Stimulated activated effector memory CD8-positive, alpha-beta T cell treated with anti-CD3 and anti-CD28 coated beads, Interleukin-12 subunit alpha, Interleukin-12 subunit beta, amount 100 ng/mL, for 72 hours (primary cell): Measurements from ENCODE around the gene COL12A1.

ENCODE experiments used
- ATAC-seq: fragments of 150-1000 bp; cut with Tn5 transposase; 2 replicates; pipeline ENCODE4 v1.10.0; 2021
- DNase-seq, 2 donors: peaks; one replicate each; pipeline ENCODE4 v3.0.0; 2021 to 2022; ENCODE audit warnings: low spot score in 2 of 2
- H3K27ac Mint-ChIP-seq: one replicate; pipeline ENCODE4 v1.8.0; 2022; ENCODE audit warnings: mild to moderate bottlenecking, mixed read lengths
- H3K36me3 Mint-ChIP-seq: one replicate; pipeline ENCODE4 v1.8.0; 2022; ENCODE audit warnings: mild to moderate bottlenecking, mixed read lengths
- H3K4me1 Mint-ChIP-seq: one replicate; pipeline ENCODE4 v1.8.0; 2022; ENCODE audit warnings: mixed read lengths
- H3K4me3 Mint-ChIP-seq: one replicate; pipeline ENCODE4 v1.8.0; 2022; ENCODE audit warnings: mild to moderate bottlenecking, mixed read lengths
- H3K9me3 Mint-ChIP-seq: one replicate; pipeline ENCODE4 v1.8.0; 2022; ENCODE audit warnings: mixed read lengths

COL12A1 gene

GRCh38 chr6:75221116-75221515 lies 15.3 kb upstream of the COL12A1 start:
- Mint-ChIP-seq H3K36me3 (no peaks in the 10 kb centered on the region), H3K4me3 (no peak overlapping the region), H3K4me1 (no peaks in the 10 kb centered on the region), H3K27ac (no peak overlapping the region), H3K9me3 (no peaks in the 10 kb centered on the region)
- ATAC-seq = no peak
- DNase-seq = no peak

DNA sequence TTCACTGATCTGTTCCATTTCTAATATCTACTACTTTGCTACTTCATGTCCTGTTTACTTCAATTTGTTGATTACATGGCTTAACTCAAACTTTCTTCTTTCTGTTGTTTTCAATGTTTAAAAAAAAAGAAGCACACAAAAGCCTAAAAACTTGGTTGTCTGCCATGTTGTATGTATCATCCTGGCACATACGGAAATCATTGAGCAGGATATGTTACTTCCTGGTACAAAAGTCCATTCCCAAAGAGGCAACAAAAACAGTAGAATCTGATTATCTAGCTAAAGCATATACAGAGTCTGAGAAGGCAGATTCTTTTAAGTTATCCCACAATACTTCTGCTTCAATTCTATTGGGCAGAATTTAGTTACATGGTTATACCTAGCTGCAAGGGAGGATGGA lies 14.5 kb upstream of the COL12A1 start:
- Mint-ChIP-seq H3K27ac (no peak overlapping the region), H3K4me1 (no peaks in the 10 kb centered on the region), H3K9me3 (no peaks in the 10 kb centered on the region), H3K4me3 (no peak overlapping the region), H3K36me3 (no peaks in the 10 kb centered on the region)
- no peak for DNase-seq
- no peak for ATAC-seq

GRCh38 chr6:75219263-75219662 lies 13.4 kb upstream of the COL12A1 start:
- no peak overlapping the region for H3K27ac Mint-ChIP-seq
- DNase-seq = no peak
- H3K4me3 Mint-ChIP-seq = no peak overlapping the region
- H3K9me3 Mint-ChIP-seq = no peaks in the 10 kb centered on the region
- no peaks in the 10 kb centered on the region for H3K4me1 Mint-ChIP-seq
- ATAC-seq = no peak
- no peaks in the 10 kb centered on the region for H3K36me3 Mint-ChIP-seq

DNA sequence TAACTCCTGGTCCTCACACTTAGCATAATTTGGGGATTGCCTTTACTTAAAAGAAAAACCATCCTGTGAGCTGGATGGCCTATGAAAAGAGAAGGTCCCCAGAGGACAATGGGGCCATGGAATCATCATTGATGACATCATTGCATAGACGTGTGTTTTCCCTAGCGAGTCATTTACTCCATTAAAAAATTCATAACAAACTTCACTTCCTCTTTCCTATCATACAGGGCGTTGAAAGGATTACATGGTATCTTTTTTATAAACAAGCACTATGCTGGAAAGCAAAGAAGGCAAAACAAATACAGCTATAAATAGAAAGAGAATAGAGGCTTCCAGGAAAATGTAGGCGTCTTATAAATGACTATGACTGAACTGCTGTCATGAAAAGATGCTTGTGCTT lies 11.3 kb upstream of the COL12A1 start:
- Mint-ChIP-seq H3K4me1 (no peaks in the 10 kb centered on the region), H3K36me3 (no peaks in the 10 kb centered on the region), H3K4me3 (no peak overlapping the region), H3K9me3 (no peaks in the 10 kb centered on the region), H3K27ac (no peak overlapping the region)
- ATAC-seq = peak; percentile 66
- DNase-seq = no peak

DNA sequence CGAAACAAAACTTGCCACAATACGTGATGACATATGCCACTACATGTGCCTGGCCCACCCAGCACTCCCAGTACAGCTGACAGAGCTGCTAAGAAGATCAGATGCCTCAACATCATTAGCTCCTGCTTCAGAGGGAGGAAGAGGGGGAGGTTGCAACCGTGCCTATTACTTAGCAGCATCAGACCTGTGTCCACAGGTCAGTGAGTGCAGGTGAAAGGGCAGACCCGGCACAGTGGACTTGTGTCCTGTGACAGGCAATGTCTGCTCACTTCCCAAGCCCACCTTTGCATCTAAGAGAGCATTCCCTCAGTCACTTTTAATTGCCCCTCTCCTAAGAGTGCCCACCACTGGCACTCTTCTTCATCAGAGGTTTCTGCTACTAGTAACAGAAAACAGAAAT lies 9.4 kb upstream of the COL12A1 start:
- no peak for ATAC-seq
- no peak for DNase-seq
- no peak overlapping the region for H3K4me3 Mint-ChIP-seq
- peaks cover 5% of the 10 kb centered on the region for H3K4me1 Mint-ChIP-seq
- no peaks in the 10 kb centered on the region for H3K36me3 Mint-ChIP-seq
- H3K27ac Mint-ChIP-seq = no peak overlapping the region
- H3K9me3 Mint-ChIP-seq = no peaks in the 10 kb centered on the region

- H3K9me3 Mint-ChIP-seq = no peaks in the 10 kb centered on the region
- peak; percentile 67 for ATAC-seq
- DNase-seq = no peak
These were observed 7.9 kb upstream of the COL12A1 start for GRCh38 chr6:75213732-75214131.

DNA sequence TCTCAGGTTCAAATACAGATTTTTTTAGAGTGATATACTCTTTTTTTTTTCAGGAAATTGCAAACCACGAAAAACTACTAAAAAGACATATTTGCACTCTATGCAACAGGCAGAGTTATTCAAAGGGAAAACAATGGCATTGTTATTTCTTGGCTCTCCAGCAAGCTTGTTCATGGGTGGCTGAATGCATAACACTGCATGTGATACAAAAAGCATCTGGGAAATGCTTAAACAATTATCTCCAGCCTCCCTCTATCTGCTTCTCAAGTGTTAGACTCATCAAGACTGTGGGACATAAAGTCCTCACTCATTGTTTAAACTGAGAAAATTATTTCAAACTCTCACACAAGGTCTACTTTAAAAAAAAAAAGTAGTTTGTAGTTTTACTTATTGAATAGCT lies 7.3 kb upstream of the COL12A1 start:
- no peaks in the 10 kb centered on the region for H3K36me3 Mint-ChIP-seq
- no peak overlapping the region for H3K4me3 Mint-ChIP-seq
- ATAC-seq (no peak), DNase-seq (no peak)
- peaks cover 17% of the 10 kb centered on the region for H3K4me1 Mint-ChIP-seq
- H3K27ac Mint-ChIP-seq = no peak overlapping the region
- H3K9me3 Mint-ChIP-seq = no peaks in the 10 kb centered on the region

More at GRCh38 chr6:75213732-75214131, 7.9 kb upstream of the COL12A1 start:
- Mint-ChIP-seq H3K4me3 (no peak overlapping the region), H3K27ac (no peak overlapping the region), H3K4me1 (peaks cover 11% of the 10 kb centered on the region), H3K36me3 (no peaks in the 10 kb centered on the region)

- Mint-ChIP-seq H3K9me3 (no peaks in the 10 kb centered on the region), H3K4me3 (no peak overlapping the region), H3K36me3 (no peaks in the 10 kb centered on the region), H3K4me1 (peaks cover 26% of the 10 kb centered on the region), H3K27ac (no peak overlapping the region)
- ATAC-seq (no peak), DNase-seq (no peak)
These were observed 6.2 kb upstream of the COL12A1 start for GRCh38 chr6:75211920-75212590.

DNA sequence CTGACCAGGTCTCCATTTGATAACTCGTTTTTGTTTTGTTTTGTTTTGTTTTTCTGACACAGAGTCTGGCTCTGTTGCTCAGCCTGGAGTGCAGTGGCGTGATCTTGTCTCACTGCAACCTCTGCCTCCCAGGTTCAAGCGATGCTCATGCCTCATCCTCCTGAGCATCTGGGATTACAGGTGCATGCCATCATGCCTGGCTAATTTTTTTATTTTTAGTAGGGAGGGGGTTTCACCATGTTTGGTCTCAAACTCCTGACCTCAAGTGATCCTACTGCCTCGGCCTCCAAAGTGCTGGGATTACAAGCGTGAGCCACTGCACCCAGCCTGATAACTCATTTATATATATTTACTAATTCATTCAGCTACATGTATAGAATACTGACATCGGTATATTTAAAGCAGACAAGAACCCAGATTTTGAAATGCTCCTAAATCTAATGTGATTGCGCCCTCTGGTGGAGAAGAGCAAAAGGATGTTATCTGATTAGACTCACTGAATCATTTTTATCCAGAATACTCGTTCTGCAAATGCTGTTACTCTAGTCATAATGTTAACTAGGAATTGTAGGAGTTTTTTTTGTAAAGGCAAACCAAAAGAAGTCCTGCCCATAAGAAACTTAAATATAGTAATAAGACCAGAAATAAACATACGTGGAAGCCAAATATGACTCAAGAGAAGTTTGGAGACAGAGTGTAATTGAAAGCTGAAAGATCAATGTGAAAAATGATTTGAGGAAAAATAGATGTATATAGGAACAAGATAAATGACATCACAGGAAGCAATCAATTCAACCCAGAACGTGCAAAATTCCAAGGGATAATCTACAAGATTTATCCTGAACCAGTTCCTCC lies 5.3 kb upstream of the COL12A1 start:
- ATAC-seq = no peak

GRCh38 chr6:75209184-75209723 lies 3.4 kb upstream of the COL12A1 start:
- no peaks in the 10 kb centered on the region for H3K9me3 Mint-ChIP-seq
- H3K4me1 Mint-ChIP-seq = peaks cover 54% of the 10 kb centered on the region
- ATAC-seq (no peak), DNase-seq (no peak)
- H3K27ac Mint-ChIP-seq = peak overlapping the region; percentile 15
- no peaks in the 10 kb centered on the region for H3K36me3 Mint-ChIP-seq
- peak overlapping the region; percentile 62 for H3K4me3 Mint-ChIP-seq

More for the DNA sequence above, 5.3 kb upstream of the COL12A1 start:
- no peak overlapping the region for H3K27ac Mint-ChIP-seq
- peaks cover 35% of the 10 kb centered on the region for H3K4me1 Mint-ChIP-seq
- DNase-seq = peak; percentile 36 to 58
- no peak overlapping the region for H3K4me3 Mint-ChIP-seq
- no peaks in the 10 kb centered on the region for H3K9me3 Mint-ChIP-seq
- H3K36me3 Mint-ChIP-seq = no peaks in the 10 kb centered on the region

DNA sequence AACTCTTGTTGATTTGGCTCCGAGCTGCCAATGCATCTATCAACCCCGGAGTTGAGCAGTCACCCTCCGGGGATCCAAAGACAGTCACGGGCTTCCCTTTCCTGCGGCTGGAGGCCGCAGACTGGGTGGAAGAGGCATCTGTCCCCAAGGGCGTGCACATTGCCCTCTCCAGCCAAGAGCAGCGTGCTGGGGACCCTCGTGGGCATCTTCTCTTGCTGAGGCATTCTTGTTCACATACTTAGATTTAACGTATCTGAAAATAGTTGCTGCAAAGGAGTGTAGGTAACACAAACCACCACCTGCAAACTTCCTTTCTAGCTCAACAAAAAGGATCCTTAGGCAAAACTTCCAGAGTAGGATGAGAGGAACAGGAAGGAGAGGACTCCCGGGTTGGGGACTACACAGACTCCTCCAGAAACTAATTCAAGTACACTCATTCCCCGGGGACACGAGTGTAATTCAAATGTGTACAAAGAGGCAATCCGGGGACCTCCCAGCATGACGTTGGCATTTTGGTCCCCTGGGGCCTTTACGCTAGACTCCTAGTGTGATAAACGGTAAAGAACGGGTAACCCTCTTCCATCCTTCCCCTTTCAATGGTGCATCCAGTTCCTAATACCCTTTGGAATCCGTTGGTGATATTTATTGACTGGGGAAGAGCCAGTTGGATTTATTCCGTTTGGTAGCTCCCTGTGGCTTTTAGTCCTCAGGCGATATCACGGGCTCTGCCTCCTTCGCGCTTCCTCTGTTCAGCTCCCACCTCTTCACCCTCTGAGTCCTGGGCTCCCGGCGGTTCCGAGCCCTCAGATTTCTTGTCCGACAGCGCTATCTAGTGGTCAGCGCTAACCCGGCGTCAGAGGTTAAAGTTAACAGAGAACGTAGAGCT lies 2.7 kb upstream of the COL12A1 start:
- Mint-ChIP-seq H3K4me3 (peak overlapping the region; percentile 62), H3K36me3 (no peaks in the 10 kb centered on the region), H3K27ac (peak overlapping the region; percentile 15), H3K9me3 (no peaks in the 10 kb centered on the region), H3K4me1 (peaks cover 54% of the 10 kb centered on the region)
- peak; percentile 83 for ATAC-seq
- DNase-seq = peak; percentile 79 to 92

DNA sequence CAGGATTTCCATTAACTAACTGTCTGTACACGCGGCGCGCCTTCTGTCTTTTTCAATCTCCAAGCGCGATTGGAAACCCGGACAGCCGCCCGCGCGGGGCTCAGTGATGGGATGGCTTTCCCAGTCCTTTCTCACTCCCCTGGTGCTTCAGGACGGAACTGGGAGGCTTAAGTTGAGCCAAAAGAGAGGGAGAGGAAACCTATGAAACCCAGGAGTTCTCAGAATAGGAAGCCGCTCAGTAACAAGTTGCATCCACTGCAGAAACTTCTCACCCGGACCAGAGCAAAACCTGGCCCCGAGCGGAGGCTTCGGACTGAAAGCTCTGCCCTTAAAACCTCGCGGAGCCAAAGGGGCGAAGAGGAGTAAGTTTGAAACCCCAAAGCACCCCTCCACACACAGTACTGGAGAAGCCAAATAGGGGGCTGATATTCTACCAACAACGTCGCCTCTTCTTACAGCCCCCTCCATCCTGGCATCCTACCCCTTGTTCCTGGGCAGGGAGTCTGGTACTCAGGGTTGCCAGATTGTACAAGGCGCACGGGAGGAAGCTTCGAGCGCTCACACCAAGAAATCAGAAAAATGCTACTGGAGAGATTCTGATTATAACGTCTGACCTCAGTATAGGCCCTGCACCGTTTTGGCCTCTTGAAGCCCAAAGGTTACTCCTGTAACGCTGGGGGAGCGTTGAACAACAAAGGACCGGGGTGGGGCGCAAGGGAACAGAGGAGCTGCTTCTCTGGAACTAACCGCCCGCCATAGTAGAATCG lies 906 bp upstream of the COL12A1 start:
- Mint-ChIP-seq H3K36me3 (no peaks in the 10 kb centered on the region), H3K9me3 (no peaks in the 10 kb centered on the region), H3K4me1 (peaks cover 63% of the 10 kb centered on the region), H3K4me3 (peak overlapping the region; percentile 62), H3K27ac (peak overlapping the region; percentile 9)
- no peak for ATAC-seq
- no peak for DNase-seq

- Mint-ChIP-seq H3K27ac (no peak overlapping the region), H3K36me3 (no peaks in the 10 kb centered on the region), H3K9me3 (no peaks in the 10 kb centered on the region), H3K4me1 (peaks cover 58% of the 10 kb centered on the region), H3K4me3 (peak overlapping the region; percentile 62)
- no peak for DNase-seq
- no peak for ATAC-seq
These were observed 686 bp downstream of the COL12A1 start for GRCh38 chr6:75204959-75205775.
